ENCODE data around the gene LITAFD. TPM values are rescaled to one million over a fixed set of nuclear protein-coding genes. Genes with fewer than 3 reads are reported as not detected.

LITAFD gene
- polyA plus RNA-seq, 4 donors, result 0.17 to 0.26 TPM; not detected in 2

- no peak for DNase-seq (ENCODE audit: low read depth in 4 of 4, low spot score in 2 of 4)
Observed at GRCh38 chr16:8855051-8855786, 26.9 kb upstream of the LITAFD start.

GRCh38 chr16:8855972-8856371 lies 26.2 kb upstream of the LITAFD start:
- no peak for DNase-seq (ENCODE audit: low read depth in 4 of 4, low spot score in 2 of 4)

- DNase-seq (ENCODE audit: low read depth in 4 of 4, low spot score in 2 of 4), result no peak
Observed at GRCh38 chr16:8858994-8859912, 22.9 kb upstream of the LITAFD start.

DNA sequence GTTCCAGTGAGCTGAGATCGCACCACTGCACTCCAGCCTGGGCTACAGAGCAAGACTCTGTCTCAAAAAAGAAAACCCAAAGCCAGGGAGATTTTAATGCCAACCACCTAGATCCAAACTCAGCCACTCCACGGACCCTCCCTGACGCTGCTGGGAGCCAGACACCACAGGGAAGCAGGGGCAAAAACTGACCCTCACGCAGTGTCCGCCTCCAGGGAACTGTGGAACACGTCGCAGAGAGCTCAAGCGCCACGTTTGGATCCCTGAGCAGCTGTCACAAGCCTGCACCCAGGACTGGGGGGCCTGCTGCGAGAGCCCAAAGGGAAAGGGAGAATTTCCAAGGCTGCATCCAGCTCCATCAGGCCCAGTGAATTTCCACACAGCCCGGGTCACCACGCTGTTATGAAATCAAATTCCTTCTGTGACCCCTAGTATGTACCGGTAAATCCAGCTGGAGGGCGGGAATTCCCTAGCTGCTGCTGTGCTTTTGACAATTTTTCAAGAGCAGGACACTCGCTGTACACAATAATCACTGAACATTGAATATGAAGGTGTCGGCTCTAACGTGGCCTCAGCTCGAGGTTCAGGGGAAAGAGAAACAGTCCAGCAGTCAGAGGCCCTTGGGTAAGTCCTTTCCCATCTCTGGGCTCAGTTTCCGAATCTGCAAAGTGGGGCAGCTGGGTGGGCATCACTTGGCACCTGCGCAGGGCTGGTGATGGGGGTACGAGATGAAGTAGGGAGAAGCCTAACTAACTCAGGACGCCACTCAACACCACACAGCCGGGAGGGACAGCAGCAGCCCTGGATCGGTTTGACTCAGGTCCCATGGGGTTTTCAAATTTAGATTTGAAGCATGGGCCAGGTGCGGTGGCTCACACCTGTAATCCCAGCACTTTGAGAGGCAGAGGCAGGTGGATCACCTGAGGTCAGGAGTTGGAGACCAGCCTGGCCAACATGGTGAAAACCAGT lies 22.0 kb upstream of the LITAFD start:
- no peak for DNase-seq (ENCODE audit: low read depth in 4 of 4, low spot score in 2 of 4)

- no peak for DNase-seq (ENCODE audit: low read depth in 4 of 4, low spot score in 2 of 4)
Observed at GRCh38 chr16:8861563-8862308, 20.4 kb upstream of the LITAFD start.

DNA sequence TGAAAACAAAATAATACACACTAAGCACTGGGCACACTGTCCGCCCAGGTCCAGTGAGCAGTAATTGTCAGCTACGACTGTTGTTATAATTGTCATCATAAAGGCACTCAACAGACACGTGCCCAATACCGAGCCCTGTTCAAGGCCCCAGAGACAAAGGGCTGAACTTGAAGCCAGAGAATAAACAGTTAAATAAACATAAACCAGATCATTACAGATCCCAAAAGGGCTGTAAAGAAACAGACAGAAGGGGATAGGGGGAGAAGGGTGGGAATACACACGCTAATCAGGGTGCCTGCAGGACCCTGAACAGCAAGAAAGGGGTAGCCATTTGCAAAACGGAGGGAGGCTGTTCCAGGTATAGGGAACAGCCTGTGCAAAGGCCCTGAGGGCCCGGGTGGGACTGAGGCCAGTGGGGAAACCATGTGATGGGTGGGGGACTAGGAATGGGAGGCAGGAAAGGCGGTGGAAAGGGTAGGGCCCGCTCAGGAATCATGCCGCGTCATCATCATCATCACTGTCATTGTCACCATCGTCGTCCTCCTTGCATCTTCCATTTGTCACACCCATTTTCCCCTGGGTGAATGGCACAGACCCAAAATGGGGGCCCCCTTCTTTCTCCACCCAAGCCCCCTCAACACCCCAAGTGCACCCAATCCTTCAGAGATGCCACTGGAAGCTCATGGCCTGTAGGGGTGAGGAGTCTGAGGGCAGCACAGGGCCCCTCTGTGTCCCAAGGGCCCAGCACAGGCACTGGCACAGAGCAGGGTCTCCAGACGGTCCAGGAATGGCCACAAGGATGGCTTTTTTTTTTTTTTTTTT lies 19.6 kb upstream of the LITAFD start:
- no peak for DNase-seq (ENCODE audit: low read depth in 4 of 4, low spot score in 2 of 4)

DNA sequence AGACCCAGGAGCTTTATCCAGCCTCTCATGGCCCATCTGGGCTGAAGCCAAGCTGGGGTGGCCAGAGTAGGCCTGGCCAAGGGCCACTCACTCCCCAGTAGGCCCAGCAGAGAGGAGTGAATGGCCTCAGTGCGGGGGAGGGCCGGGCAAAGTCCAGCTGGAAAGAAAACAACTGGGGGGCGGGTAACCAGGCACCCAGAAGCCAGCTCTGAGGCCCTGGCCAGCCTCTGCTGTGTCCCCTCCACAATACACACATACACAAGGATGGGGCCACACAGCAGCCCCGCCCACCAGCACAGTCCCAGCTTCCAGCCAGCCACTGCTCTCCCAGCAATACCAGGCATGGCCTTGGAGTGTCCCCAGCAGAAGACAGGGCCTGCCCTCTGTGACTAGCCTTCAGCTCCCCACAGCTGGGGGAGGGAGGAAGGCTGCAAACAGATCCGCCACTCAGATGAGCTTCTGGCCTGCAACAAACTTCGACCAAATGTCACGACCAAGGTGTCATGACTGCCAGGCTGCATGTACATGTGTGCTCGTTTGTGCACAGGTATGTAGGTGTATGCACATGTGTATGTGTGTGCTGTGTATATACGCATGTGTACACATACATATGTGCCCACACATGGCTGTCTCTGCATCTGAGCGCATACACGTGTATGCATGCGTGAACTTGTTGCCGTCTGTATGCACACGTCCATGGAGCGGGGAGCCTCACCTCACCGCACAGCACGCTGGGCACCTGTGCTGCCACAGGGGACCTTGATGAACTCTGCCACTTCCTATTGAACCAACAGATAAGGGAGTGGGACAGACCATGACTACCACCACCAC lies 18.3 kb upstream of the LITAFD start:
- DNase-seq (ENCODE audit: low read depth in 4 of 4, low spot score in 2 of 4), result no peak

GRCh38 chr16:8864480-8865110 lies 17.6 kb upstream of the LITAFD start:
- no peak for DNase-seq (ENCODE audit: low read depth in 4 of 4, low spot score in 2 of 4)

DNA sequence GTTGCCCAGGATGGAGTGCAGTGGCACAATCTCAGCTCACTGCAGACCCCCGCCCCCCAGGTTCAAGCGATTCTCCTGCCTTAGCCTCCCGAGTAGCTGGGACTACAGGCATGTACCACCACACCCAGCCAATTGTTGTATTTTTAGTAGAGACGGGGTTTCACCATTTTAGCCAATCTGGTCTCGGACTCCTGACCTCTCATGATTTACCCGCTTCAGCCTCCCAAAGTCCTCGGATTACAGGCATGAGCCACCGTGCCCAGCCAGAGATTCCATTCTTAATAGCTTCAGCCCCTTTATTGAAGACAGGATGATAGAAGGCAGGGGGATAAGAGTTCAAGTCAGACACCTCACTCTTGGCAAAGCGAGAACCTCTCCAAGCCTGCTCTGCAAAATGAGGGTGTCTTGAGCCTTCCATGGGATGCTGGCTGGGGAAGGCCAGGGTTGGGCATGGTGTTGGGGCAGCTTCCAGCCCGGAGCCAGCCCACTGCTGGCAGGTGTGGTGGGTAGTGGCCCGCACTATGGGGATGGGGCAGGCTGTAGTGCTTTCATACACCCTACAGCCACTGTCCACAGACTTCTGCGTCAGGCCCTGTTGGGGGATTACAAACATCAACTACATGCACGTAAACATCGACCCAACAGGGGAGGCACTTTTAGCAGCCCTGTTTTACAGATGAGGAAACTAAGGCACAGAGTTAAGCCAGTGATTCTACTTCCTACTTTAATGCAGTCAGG lies 16.8 kb upstream of the LITAFD start:
- DNase-seq (ENCODE audit: low read depth in 4 of 4, low spot score in 2 of 4), result no peak

- no peak for DNase-seq (ENCODE audit: low read depth in 4 of 4, low spot score in 2 of 4)
Observed at GRCh38 chr16:8866118-8866883, 15.8 kb upstream of the LITAFD start.

- no peak for DNase-seq (ENCODE audit: low read depth in 4 of 4, low spot score in 2 of 4)
Observed at GRCh38 chr16:8866884-8867215, 15.3 kb upstream of the LITAFD start.

- no peak for DNase-seq (ENCODE audit: low read depth in 4 of 4, low spot score in 2 of 4)
Observed at GRCh38 chr16:8867216-8867931, 14.8 kb upstream of the LITAFD start.

DNA sequence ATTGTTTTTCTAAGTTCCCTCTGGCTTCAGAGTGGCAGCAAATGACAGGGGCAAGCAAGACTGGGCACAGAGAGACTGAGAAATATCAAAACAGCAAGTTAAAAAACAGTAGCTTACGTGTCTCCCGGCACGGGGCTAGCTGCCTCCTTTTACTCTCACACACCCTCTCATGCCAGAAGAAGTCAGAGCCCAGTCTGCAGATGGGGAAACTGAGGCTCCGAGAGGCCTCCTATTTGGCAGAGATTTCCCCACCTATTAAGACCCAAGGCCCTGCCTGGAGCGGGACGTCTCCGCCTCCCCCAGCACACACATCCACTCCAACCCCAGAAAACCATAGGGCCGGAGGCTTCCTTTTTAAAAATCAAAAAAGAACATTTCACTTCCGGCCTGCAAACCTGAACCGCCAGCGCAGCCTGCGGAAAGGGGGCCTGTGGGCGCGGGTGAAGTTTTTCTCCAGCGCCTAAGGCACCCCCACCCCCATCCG lies 14.2 kb upstream of the LITAFD start:
- DNase-seq (ENCODE audit: low read depth in 4 of 4, low spot score in 2 of 4), result no peak

- DNase-seq (ENCODE audit: low read depth in 4 of 4, low spot score in 2 of 4), result peak; percentile 64 to 81 (median 78)
Observed at GRCh38 chr16:8868416-8869211, 13.5 kb upstream of the LITAFD start, which contains the start of gene CARHSP1. Gene CARHSP1, minus strand, starts transcription at chr16:8869006. Its CDS starts 9,678 bp downstream, at chr16:8859328.

All from left renal cortex interstitium (tissue), 4 donors.